GM21515 (cell line): ENCODE data around the gene LCE4A.

ENCODE experiments used
- ATAC-seq: cut with Tn5 transposase; IDR thresholded peaks from one replicate; pipeline ENCODE4 v1.9.1; 2021; ENCODE audit not compliant: unreplicated experiment

The LCE4A gene

GRCh38 chr1:152745289-152745704, 37.3 kb downstream of the LCE4A start:
- no peak for ATAC-seq

GRCh38 chr1:152745765-152746444, 37.9 kb downstream of the LCE4A start:
- no peak for ATAC-seq

DNA sequence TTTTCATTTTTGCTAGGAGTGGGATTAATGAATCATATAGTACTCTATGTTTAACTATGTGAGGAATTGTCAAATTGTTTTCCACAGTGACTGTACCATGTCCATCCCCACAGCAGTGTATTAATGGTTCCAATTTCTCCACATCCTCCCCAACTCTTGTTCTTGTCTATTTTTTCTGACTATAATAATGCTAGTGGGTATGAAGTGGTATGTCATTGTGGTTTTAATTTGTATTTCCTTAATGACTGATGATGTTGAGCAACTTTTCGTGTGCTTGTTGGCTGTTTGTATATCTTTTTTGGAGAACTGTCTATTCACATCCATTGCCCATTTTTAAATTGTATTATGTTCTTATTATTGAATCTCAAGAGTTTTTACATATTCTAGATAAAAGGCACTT, 39.9 kb downstream of the LCE4A start:
- ATAC-seq, result no peak

- ATAC-seq, result no peak
Measured at GRCh38 chr1:152752225-152752624, 44.3 kb downstream of the LCE4A start.

GRCh38 chr1:152753586-152753985, 45.6 kb downstream of the LCE4A start:
- ATAC-seq, result no peak

DNA sequence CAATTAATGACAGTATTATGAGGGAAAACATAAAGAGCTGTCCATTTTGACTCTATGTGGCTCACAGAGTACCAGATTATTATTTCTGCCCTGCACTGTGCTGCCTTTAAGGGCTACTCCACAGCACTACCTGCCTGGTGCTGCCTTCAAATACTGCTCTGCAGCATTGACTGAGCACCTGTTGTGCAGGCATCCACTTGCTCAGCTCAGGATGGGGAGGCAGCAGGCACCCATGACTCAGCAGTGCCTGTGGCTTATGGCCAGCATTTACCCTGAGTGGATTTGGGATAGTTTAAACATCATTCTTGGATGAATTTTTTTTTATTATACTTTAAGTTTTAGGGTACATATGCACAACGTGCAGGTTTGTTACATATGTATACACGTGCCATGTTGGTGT, 48.9 kb downstream of the LCE4A start:
- ATAC-seq, result no peak

- ATAC-seq, result no peak
Measured at GRCh38 chr1:152757747-152758146, 49.8 kb downstream of the LCE4A start, which contains the start of gene KPRP. Gene KPRP (plus strand): TSS chr1:152758025. CDS start chr1:152759589, 1,564 bp downstream.

- no peak for ATAC-seq
Measured at GRCh38 chr1:152758636-152759035, 50.7 kb downstream of the LCE4A start.
